ENCODE data around the gene FRMD4B. TPM values are rescaled to one million over a fixed set of nuclear protein-coding genes. Genes with fewer than 3 reads are reported as not detected.
"Not testable (repeated sequence)": the region's sequence is repeated elsewhere in the genome, so short reads cannot be mapped to it uniquely, and the experiment has no call there.

Gene FRMD4B
- total RNA-seq, 2 experiments from 2014 or later: 41.2 to 41.4 TPM

GRCh38 chr3:69328103-69328962 is 57.6 kb downstream of the FRMD4B start:
- CTCF ChIA-PET: no interaction called here
- POLR2A ChIA-PET: no interaction called here

DNA sequence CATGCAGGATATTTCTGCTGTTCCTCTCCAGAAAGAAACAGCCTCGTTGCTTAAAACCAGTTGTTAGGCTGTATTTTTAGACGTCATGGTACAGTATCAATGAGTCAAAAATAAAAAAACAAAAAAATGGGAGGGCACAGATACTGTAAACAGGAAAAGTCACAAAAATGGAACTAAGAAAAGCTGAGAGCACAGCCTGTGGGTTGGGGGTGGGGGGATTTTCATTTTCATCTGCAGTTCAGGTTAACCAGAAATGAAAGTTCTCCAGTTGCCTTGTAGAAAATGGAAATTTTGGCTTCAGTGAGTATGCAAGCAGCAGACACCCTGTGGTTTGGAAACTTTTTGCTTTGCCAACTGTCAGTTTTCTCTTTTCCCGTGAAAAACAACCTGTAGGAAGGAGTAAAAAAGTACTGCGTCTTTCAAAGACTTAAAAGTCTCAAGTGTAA is 59.0 kb downstream of the FRMD4B start:
- ChIA-PET CTCF (interaction anchor here (0.6 to 1.8 kb wide), 2 partner anchors 97 to 164 kb away, joined by 3 to 4 read pairs; no protein-coding TSS in a partner anchor), POLR2A (interaction anchor here (0.5 to 0.9 kb wide), 3 partner anchors 9 to 129 kb away, joined by 3 to 4 read pairs (median 3); no protein-coding TSS in a partner anchor)

DNA sequence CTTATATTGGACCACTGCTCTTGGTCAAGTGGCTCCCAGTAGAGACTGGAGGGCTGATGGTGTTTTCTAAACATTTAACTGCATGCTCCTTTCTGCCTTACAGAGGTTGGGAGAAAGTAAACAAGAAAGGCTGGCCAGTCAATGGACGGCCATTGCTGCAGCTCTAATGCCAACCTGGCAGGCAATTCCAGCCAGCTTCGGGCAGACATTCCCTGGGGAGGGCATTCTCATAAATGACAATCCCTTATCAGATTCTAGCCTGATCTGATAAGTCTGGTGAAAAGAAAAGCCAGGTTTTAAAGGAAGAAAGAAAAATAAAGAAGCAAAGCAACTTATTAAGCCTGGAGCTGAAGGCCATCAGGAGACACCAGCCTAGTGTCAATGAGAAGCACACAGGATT is 60.7 kb downstream of the FRMD4B start:
- CTCF ChIA-PET: no interaction called here
- POLR2A ChIA-PET: no interaction called here

- ChIA-PET POLR2A (interaction anchor here (0.7 kb wide), 1 partner anchor 143 kb away, joined by 3 read pairs; no protein-coding TSS in a partner anchor), CTCF (interaction anchor here (1.5 kb wide), 1 partner anchor 18 kb away, joined by 4 read pairs; no protein-coding TSS in a partner anchor)
Measured at GRCh38 chr3:69324362-69325025, 61.4 kb downstream of the FRMD4B start.

- CTCF ChIA-PET: interaction anchor here (0.9 to 1.5 kb wide), 2 partner anchors 13 to 17 kb away, joined by 4 read pairs; no protein-coding TSS in a partner anchor
Measured at GRCh38 chr3:69323941-69324340, 61.9 kb downstream of the FRMD4B start.

DNA sequence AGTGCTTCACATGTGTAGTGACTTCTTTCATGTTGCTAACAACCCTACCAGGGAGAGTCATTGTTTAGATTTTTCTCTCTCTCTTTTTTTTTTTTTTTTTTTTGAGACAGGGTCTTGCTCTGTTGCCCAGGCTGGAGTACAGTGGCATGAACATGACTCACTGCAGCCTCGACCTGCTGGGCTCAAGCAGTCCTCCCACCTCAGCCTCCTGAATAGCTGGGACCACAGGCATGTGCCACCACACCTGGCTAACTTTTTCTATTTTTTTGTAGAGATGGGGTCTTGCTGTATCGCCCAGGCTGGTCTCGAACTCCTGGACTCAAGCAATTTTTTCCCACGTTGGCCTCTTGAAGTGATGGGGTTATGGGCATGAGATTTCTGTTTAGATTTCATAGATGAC is 63.4 kb downstream of the FRMD4B start:
- POLR2A ChIA-PET: not testable (repeated sequence)

More at GRCh38 chr3:69323941-69324340, 61.9 kb downstream of the FRMD4B start:
- POLR2A ChIA-PET: interaction anchor here (0.7 kb wide), 1 partner anchor 143 kb away, joined by 3 read pairs; no protein-coding TSS in a partner anchor

DNA sequence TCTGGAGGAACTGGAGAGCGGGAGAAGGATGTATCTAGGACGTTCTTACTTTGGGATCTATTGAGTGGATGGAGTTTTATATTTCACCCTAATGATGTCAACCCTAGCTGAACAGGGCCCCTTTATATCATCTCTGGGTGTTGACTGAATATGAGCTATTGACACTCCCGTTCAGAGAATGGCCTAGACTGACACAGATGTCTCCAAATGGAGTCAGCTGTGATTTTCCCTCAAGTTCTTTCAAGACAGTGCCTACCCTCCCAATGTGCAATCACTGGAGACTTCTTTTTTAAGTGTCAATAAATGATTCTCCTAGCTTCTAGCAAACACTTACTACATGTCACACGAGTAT is 63.8 kb downstream of the FRMD4B start:
- CTCF ChIA-PET: interaction anchor here (0.7 to 2.1 kb wide), 3 partner anchors 16 to 160 kb away, joined by 3 to 5 read pairs (median 3); no protein-coding TSS in a partner anchor
- POLR2A ChIA-PET: no interaction called here

More for the DNA sequence above, 63.4 kb downstream of the FRMD4B start:
- CTCF ChIA-PET: interaction anchor here (0.7 to 2.1 kb wide), 3 partner anchors 16 to 160 kb away, joined by 3 to 5 read pairs (median 3); no protein-coding TSS in a partner anchor

- ChIA-PET CTCF (interaction anchor here (0.7 to 2.1 kb wide), 3 partner anchors 15 to 159 kb away, joined by 3 to 5 read pairs (median 3); no protein-coding TSS in a partner anchor), POLR2A (no interaction called here)
Measured at GRCh38 chr3:69321301-69322157, 64.4 kb downstream of the FRMD4B start.

DNA sequence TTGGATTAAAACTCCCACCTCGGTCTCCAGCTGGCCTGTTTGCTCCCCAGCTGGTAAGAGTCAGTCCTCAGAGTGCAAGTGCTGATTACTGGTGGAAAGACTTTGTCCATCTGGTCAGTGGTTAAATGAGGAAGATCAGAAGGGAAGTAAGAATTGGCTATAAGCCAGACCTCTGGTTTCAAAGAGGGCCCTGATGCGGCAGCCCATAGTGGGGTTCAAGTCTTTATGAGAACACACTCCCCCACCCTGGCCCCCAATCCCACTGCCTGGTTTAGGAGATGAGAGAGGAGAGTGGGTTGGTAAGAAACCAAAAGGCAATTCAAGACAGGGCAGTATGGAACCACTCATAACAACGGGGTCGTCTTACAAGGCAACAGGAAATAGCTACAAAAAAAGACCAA is 65.0 kb downstream of the FRMD4B start:
- ChIA-PET CTCF (interaction anchor here (2.1 kb wide), 1 partner anchor 14 kb away, joined by 5 read pairs; no protein-coding TSS in a partner anchor), POLR2A (no interaction called here)

DNA sequence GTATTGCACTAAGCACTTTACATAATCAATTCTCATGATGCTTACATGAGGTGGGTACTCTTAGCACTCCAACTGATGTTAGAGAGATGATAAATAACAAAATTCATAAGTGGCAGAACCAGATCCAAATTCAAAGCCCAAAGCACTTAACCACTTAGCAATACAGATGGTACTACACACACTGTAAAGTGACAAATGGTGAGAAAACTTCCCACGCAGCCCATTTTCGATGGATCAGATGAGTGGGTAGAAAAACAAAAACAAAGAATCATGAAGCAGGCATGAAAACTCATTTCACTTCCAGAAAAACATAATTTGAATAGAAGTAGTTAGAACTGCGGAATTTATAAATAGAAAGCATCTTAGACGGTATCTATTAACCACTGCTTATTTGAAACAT is 66.2 kb downstream of the FRMD4B start:
- ChIA-PET POLR2A (no interaction called here), CTCF (no interaction called here)

GRCh38 chr3:69318410-69318809 is 67.5 kb downstream of the FRMD4B start:
- ChIA-PET CTCF (no interaction called here), POLR2A (no interaction called here)

DNA sequence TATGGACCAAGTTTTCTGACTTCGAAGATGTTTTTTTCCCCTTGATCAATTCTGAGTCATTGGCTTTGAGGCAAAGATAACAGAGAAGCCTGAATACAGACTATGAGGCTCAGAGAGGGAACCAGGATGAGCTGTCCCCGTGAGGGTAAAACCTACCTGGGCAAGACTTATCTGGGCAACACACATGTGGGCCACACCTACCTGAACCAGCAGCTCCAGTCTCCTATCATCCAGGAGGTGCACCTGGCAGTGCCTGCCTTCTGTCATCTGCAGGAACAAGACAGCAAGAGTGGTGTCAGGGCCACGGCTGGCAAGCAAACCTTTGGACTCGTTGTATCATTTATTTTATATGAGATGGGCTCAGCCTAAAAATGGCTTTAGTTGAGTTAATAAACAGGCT is 72.6 kb downstream of the FRMD4B start:
- POLR2A ChIA-PET: no interaction called here
- CTCF ChIA-PET: interaction anchor here (2.4 kb wide), 1 partner anchor 152 kb away, joined by 8 read pairs; no protein-coding TSS in a partner anchor

- ChIA-PET CTCF (interaction anchor here (0.9 to 2.1 kb wide), 3 partner anchors 119 to 148 kb away, joined by 3 to 8 read pairs (median 4); no protein-coding TSS in a partner anchor), POLR2A (no interaction called here)
Measured at GRCh38 chr3:69309814-69310213, 76.1 kb downstream of the FRMD4B start.

DNA sequence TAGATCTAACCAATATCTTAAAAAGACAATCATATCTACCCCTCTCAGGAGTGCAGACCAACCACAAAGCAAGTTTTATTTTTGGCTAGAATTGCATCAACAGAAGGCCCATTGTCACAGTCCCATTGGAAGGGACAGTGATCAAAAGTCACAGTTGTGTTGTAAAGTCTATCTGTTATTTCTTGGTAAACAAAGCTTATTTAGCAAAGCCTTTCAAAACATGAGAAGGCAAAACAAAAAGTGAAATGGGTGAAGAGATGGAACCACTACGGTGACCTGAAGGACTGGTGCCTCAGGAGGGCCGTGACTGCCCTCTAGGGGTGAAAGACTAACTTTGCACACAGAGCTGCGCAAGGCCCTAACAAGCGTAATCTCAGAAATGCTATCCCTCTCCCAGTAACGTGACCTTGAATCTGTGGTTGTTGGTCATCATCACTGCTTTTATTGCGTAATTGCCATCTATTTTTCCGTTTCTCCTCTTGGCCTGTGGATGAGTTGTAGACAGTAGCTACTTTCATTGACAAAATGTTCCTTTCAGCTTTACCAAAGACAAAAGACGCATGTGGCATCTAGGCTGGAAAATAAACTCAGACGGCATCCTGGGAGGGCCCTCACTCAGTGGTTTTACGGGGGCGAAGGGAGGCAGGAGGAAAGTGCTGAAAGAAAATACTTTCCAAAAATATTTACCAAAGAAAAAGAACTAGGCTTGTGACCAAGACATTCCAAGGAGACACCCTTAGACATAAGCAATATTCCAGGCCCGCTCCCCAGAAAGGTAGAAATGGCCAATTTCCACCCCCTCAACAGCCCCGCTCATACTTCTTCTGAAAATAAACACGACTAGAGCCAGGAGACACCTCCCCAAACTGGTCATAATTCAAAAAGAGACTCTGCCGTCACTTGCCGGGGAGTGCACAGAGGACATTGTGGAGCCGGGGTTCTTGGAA is 79.4 kb downstream of the FRMD4B start:
- ChIA-PET CTCF (interaction anchor here (0.5 to 3.8 kb wide), 35 partner anchors 9 to 219 kb away, joined by 3 to 66 read pairs (median 4); partner anchors contain the start of gene LMOD3), POLR2A (interaction anchor here (0.6 to 1.2 kb wide), 2 partner anchors 106 to 108 kb away, joined by 4 to 6 read pairs; no protein-coding TSS in a partner anchor)

DNA sequence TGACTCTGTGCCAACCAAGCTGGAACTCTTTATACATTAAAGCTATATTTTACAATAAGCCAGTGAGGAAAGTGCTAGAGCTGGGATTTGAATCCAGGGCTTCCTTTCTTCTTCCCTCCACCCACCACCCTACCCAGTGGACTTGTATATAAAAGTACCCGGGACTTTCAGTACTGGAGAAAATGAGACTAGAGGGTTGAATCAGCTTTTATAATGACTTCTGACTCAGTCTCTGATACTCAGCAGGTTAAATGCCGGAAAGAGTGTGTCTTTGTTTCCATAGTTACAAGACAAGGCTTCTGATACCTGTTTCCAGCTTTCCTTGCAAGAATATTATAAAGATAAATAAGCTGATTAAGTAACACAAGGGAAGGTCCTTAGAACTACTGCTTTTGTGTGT is 80.9 kb downstream of the FRMD4B start:
- ChIA-PET POLR2A (interaction anchor here (1.0 to 1.3 kb wide), 4 partner anchors 17 to 106 kb away, joined by 4 to 6 read pairs (median 4); no protein-coding TSS in a partner anchor), CTCF (interaction anchor here (1.0 to 3.8 kb wide), 8 partner anchors 17 to 183 kb away, joined by 3 to 66 read pairs (median 8); partner anchors contain the start of gene LMOD3)

GRCh38 chr3:69304396-69304795 is 81.5 kb downstream of the FRMD4B start:
- ChIA-PET CTCF (interaction anchor here (1.0 to 3.8 kb wide), 7 partner anchors 16 to 183 kb away, joined by 3 to 66 read pairs (median 12); partner anchors contain the start of gene LMOD3), POLR2A (interaction anchor here (0.6 to 1.3 kb wide), 4 partner anchors 16 to 104 kb away, joined by 4 to 8 read pairs (median 5); no protein-coding TSS in a partner anchor)

- POLR2A ChIA-PET: no interaction called here
Measured at GRCh38 chr3:69300296-69300695, 85.6 kb downstream of the FRMD4B start.

More at GRCh38 chr3:69300296-69300695, 85.6 kb downstream of the FRMD4B start:
- CTCF ChIA-PET: no interaction called here
